ENCODE measurements around the gene SMIM24.
"Not testable (repeated sequence)": the region's sequence is repeated elsewhere in the genome, so short reads cannot be mapped to it uniquely, and the experiment has no call there.

SMIM24 gene

DNA sequence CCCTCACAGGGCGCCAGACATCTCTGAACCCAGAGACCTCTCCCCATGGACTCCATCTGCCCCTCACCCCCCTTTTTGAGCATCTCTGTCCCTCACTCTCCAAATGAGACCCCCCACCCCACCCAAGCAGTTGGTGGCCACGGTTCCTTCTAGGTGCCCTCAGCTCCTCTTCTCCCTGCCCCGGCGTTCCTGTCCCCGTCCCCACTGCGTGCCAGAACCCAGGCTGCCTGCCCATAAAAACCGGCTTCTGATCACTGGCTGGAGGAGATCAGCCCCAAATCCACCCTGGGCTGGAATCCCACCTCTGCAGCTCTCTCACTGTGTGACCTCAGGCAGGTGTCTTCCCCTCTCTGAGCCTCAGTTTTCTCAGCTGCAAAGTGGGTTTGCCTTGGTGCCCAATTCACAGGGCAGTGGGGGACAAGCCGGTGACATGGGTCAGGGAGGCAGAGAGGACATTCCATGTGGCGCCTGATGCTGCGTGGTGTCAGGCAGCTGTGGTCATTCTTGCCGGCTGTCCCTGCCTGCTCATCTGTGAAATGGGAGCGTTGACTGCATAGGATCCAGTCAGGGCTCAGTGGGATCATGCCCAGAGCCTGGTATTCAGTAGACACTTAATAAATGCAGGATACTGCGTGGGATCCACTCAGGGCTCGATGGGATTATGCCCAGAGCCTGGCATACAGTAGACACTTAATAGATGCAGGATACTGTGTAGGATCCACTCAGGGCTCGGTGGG is 25.5 kb downstream of the SMIM24 start:
- DNase-seq = no peak

DNA sequence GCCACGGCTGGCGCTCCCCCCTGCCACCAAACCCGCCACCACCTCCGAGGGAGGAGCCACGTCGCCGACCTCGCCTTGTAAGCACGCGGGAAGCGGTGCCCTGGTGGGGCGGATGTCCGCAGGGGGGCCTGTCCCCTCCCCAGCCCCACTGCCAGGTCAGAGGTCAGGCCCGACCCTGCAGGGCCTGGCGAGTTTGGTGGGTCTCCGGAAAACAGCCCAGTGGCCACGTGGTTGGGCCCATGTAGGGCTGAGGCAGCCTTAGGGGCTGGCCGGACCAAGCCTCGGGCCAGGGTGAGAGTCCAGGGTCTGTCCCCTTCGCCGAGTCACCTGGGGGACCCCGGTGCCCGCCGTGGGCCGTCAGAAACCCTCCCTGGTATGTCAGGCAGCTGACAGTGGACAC is 26.5 kb downstream of the SMIM24 start:
- no peak for DNase-seq

DNA sequence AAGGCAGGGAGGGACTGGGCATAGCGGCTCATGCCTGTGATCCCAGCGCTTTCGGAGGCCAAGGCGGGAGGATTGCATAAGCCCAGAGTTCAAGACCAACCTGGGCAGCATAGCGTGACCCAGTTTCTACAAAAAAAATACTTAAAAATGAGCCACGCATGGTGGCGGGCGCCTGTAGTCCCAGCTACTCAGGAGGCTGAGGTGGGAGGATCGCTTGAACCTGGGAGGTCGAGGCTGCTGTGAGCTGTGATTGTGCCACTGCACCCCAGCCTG is 27.4 kb downstream of the SMIM24 start:
- not testable (repeated sequence) for DNase-seq

DNA sequence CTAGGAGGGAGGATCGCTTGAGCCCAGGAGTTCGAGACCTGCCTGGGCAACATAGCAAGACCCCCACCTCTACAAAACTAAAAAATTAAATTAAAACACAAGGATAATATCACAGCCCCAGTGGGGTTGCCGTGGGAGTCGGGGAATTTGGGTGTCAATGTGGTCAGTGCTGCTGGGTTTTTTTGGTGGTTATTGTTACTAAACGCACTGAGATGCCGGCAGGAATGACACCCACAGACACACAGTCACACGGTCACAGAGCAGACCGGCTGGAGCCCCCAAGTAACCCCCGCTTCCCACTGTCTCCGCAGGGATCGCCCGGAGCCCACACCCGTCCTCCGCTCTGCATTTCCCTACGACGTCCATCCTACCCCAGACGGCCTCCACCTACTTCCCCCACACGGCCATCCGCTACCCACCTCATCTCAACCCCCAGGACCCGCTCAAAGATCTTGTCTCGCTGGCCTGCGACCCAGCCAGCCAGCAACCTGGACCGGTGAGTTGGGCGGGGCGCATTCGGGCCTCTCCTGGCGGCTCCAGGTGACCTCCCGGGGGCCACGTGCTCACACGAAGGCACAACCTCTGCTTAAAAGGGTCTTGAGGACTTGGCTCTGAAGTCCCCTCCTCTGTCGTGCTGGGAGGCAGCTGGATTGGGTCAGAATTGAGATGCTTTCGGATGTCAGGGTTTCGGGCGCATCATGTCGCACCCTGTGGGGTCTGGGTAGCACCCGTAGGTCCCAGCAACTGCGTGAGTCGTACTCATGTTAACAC is 28.0 kb downstream of the SMIM24 start:
- DNase-seq = no peak

DNA sequence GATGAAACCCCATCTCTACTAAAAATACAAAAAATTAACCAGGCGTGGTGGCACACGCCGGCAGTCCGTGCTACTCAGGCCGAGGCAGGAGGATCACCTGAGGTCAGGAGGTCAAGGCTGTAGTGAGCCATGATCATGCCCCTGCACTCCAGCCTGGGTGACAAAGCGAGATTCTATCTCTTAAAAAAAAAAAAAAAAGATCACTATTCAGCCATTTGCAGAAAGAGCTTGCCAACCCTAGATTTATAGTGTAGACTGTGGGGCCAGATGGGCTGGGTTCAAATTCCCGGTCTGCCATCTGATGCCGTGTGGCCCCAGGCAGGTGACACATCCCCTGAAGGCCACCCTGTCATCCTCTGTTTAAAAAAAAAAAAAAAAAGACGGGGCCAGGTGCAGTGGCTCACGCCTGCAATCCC is 28.9 kb downstream of the SMIM24 start:
- no peak for DNase-seq

DNA sequence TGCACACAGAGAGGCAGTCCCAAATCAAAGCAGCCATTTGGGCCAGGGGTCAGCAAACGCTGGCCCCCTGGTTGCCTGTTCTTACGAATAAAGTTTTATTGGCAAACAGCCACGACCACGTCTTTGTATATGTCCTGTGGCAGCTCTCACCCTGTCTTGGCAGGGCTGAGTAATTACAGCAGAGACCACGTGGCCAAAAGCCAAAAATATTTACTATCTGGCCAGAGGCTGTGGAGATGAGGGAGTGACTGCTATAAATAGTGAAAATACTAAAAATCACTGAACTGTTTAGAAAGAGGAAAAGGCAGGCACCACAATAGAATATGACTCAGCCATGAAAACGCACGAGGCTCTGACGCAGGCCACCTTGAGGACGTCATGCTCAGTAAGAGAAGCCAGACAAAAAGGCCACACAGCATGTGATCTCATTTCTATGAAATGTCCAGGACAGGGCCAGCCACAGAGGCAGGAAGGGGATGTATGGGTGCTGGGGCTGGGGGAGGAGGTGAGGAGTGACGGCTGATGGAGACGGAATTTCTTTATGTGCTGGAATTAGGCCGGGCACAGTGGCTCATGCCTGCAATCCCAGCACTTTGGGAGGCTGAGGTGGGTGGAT is 29.4 kb downstream of the SMIM24 start:
- DNase-seq = no peak

DNA sequence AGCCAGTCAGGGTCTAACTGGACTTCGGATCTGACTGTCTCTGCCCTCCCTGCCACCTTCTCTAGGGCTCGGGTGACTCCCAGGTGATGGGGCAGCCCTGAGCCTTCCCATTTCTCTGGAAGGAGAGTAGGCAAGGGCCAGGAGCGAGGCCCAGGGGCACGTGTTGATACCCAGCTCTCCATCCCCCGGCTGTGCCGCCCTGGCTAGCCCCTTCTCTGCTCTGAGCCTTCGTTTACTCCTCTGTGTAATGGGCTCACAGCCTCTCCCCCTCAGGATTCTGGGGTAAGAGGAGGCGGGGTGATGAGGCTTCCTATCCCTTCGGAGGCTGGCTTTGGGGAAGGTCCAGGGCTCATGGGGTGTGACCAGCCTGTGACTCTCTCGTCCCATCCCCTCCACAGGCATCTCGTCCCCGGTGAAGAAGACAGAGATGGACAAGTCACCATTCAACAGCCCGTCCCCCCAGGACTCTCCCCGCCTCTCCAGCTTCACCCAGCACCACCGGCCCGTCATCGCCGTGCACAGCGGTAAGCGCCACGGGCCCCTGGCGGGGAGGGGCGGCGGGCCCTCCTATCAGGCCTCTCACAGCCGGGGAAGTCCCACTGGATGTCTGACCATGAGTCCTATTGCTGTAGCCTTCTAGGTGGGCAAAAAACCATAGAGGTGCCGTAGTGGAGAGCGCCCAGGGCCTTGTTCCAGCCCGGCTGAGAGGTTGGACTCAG is 31.6 kb downstream of the SMIM24 start:
- DNase-seq = no peak

DNA sequence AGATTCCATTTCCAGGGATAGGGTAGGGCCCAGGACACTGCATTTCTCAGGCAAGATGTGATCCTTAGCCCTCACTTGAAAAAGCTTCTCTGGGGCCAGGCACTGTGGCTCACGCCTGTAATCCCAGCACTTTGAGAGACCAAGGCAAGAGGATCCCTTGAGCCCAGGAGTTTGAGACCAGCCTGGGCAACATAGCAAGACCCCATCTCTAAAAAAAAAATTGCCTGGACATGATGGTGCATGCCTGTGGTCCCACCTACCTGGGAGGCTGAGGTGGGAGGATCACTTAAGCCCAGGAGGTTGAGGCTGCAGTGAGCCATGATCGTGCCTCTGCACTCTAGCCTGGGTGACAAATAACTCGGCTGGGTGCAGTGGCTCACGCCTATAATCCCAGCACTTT is 33.7 kb downstream of the SMIM24 start:
- DNase-seq = not testable (repeated sequence)

DNA sequence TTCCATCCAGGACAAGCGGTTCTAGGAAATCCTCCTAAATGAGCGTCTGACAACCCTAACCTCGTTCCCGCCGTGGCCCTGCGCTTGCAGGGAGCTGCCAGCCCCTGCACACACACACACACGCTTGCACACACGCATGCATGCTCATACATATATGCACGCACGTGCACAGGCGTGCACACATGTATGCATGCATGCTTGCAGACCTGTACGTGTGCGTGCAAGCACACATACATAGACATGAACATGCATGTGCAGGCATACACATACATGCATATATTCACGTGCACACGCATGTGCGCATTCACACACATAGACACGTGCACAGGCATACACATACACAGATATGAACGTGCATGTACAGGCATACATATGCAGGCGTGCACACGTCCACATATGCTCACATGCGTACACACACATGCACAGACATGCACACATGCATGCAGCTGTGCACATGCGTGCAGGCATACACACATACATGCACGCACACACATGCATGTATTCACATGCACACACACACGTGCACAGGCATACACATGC is 35.6 kb downstream of the SMIM24 start:
- DNase-seq = no peak

DNA sequence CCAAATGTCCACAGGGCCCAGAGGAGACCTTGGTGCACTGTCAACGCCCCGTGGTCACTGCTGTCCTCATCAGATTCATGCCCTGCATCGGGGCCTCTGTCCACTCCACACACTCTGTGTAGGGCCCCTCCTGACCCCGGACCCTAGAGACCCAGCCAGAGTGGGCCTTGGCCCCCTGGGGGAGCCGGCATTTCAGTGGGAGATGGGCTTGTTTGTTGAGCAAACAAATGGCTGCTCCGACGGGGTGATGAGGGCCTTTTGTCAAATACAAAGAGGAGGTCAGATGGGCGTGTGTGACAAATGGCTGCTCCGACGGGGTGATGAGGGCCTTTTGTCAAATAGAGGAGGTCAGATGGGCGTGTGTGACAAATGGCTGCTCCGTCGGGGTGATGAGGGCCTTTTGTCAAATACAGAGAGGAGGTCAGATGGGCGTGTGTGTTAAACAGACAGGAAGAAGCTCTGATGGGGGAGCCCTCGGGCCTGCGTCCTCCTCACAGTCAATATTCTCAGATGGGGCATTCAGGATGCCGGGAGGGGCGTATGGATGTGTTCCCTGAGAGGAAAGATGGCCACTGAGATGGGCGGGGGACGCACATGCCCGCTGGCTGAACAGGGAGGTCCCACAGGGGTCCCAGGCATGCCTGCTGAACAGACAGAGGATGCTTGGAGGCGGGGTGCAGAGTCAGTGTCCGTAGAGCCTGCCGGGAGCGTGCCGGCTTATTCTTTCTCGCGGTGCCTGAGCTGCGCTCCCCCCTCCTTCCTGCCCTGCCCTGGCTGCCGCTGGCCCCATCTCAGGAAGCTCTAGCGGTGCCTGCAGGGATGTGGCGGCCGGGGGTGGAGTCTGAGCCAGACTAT is 36.3 kb downstream of the SMIM24 start:
- DNase-seq = no peak

DNA sequence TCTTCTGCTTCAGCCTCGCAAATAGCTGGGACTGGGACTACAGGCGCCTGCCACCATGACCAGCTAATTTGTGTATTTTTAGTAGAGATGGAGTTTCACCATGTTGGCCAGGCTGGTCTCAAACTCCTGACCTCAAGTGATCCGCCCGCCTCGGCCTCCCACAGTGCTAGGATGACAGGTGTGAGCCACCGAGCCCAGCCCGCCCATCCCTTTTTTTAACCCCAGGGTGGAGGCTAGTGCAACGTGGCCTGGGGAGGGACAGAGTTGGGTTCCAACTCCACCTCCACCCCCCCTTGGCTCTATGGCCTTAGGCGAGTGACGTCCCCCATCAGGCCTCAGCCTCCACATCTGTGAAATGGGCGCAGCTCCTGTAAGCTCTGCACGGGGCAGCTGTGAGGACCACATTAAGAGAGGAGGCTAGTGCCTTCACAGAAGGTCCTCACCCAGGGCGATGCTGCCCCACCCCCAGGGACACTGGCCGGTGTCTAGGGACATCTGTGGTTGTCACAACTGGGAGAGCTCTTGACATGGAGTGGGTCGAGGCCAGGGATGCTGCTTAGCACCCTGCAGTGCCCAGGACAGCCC is 37.7 kb downstream of the SMIM24 start:
- no peak for DNase-seq

DNA sequence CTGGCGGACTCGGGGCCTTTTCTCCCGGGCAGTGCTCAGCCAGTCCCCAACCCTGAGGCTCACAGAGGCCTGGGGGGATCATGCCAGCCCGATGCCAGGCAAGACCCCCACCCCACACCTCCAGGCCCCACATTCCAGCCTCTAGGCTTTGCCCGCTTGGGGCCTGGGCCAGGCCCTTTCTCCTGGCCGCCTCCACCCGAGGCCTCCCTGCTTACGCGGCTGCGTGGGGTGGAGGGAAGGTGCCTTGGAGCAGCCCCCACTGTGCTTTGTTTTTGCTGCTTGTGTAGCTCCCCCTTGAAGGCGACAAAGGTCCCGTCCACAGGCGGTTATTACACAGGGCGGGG is 38.4 kb downstream of the SMIM24 start:
- DNase-seq = no peak

DNA sequence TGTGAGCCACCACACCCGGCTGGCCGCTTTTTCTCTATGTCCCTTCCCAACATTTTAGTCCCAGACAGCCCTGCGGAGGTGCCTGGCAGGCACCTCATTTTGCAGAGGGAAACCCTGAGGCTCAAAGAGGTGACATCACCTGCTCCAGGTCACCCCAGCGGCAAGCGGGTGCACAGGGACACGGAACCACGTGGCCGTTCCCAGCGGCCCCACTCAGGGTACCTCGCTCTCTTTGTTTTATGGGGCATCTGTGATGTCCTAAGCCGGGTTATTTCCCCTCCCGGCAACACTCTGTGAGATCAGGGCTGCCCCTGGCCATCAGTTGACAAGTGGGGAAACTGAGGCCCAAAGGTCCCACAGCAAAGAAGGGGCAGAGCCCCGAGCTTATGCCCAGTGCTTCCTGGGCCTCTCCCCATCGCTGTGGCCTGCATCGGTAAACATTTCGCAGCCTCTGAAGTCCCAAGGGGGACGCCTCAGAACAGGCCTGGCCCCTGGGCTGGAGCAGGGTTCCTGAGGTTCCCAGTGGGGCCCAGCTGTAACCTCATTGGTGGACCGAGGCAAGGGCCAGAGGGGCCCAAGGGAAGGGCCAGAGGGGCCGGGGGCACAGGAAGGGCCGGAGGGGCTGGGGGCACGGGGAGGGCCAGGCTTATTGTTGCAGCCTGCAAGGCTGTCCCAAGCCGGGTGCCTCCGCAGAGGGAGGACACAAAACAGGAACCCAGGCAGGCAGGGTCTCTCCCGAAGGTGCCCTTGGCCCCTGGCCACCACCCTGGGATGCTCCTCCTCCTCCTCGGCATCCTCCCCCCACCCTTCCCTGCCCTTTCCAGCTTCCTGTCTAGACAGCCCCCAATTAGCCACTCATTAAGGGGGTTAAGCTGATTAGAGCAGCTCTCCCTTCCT is 39.0 kb downstream of the SMIM24 start:
- no peak for DNase-seq

DNA sequence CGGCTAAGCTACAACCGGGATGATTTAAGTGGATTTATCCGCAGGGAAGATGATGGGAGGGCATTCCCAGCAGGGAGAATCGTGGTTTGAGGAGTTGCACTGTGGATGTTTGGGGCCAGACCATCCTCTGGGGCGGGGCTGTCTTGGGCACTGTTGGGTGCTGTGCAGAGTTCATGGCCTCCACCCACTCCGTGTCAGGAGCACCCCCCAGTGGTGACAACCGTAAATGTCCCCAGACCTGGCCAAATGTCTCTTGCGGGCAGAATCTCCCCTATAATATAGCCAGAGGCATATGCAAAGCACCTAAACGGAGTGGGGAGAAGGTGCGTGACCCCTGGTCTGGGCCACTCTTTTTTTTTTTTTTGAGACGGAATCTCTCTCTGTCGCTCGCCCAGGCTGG is 40.2 kb downstream of the SMIM24 start:
- peak; percentile 45 for DNase-seq

DNA sequence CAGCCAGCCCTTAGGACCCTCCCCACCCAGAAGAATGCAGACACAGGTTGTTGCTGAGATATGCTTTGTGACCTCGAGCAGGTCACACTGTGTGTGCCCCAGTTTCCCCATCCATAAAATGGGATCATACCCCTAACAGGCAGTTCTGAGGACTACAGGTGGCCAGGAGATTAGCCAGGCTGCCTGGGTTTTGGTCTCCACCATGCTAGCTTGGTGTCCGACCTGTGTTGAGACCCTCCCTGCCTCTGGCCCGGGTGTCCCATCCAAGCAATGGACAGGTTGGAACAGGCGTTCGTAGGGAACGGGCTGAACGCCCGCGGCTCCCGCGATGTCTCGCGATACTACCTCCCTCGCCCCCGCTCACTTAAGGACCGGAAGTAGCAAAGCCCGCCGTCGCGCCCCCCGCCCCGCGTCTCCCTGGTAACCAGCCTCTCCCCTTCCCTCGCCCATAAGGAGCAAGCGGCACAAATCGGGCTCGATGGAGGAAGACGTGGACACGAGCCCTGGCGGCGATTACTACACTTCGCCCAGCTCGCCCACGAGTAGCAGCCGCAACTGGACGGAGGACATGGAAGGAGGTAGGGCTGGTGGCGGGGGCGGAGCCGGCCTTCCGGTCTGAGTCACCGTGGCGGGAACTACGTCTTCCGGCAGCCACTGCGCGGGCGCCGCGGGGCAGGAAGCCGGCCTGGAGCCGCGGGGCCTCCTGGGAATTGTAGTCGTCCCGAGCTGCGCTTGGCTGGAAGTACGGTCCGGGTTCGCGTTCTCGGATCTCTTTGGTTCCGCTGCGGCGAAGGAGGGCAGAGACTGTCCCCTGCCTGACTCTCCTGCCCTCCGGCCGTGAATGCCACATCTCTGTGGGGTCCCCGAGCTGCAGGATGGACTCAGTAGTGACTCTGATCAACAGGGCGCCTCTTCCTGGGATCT is 45.4 kb downstream of the SMIM24 start:
- peak; percentile 93 for DNase-seq

DNA sequence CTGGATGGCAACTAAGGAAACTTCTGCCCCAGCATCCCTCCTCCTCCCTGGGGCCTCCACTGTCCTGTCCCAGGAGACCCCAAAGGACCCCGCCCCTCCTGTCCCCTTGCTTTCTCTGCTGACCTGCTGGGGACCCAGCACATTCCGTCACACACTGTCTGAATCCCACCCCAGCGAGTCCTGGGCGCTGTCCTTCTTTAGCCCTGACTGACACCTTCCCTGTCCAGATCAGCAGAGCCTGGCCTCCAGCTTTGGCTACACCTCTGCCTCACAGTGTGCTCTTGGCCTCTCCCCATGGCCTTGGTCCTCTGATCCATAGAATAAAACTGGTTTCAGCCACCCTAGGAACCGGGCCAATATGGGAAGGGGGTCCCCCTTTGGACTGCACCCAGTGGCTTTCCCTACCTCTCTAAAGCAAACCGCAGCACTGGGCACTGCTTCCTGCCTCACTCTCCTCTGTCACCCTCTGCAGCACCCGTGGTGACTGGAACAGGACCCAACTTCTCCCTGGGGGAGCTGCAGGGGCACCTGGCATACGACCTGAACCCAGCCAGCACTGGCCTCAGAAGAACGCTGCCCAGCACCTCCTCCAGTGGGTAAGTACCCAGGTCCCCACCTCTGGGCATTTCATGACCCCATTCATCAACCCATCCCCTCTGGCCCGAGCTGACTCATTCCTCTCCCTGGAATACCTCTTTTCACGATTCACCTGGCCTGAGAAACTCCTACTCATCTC is 46.4 kb downstream of the SMIM24 start:
- DNase-seq = no peak

DNA sequence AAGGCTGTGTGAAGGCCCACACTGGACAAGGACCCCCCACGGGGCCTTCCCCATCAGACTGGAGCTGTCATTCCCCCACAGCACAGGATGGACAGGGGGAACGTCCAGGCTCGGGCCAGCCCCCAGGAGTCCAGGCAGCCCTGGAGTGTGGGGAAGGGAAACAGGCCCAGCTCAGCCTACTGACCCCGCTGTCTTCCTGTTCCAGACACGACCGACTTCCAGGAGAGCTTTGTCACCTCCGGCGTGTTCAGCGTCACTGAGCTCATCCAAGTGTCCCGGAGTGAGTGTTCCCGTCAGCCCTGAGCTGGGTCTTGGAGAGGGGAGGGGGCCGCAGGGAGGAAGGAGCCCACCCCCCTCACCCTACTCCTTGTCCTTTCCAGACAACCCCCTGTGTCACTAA is 47.0 kb downstream of the SMIM24 start:
- DNase-seq = no peak

DNA sequence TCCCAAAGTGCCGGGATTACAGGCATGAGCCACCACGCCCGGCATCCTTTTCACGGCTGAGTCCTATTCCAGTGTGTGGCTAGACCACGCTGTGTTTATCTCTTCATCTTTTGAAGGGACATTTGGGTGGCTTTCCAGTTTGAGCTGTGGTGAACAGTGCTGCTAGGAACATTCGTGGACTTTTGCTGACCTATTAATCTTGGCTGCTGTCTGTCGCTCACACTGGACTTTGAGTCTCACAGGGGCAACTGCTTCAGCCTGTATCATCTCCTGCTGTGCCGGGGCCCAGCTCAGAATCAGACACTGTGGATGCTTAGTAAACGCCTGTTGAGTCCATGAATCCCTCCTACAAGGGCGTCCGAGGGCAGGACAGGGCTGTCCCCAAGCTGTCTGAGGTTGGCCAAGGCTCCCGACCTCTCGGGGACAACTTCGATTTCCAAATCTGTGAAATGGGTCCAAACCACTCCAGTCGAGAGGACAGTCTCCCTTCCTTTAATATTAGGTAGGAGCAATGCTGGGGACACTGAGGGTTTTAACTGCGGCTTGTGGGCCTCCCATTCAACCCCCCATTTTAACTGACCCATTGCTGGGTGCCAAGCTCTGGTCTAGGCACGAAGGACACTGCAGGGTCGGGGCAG is 48.4 kb downstream of the SMIM24 start:
- DNase-seq = no peak

DNA sequence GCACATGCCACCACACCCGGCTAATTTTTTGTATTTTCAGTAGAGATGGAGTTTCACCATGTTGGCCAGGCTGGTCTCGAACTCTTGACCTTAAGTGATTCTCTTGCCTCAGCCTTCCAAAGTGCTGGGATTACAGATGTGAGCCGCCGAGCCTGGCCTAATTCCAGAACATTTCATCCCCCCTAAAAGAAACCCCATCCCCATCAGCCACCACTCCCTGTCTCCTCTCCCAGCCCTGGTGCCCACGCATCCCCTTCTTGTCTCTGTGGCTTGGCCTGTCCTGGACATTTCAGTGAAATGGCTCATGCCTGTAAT is 50.0 kb downstream of the SMIM24 start:
- DNase-seq = not testable (repeated sequence)
